ENCODE measurements around the gene PTCSC3.

GRCh38 chr14:36087411-36087810 is 89.1 kb downstream of the PTCSC3 start:
- no peak for TF ChIP-seq POLR2AphosphoS5 (IDR thresholded peaks at IDR 0.05; ENCODE audit: low read depth)
- TF ChIP-seq CTCF (IDR thresholded peaks at IDR 0.05; ENCODE audit: insufficient read depth, low read length), result no peak
- no peak for TF ChIP-seq REST (IDR thresholded peaks at IDR 0.05; ENCODE audit: insufficient replicate concordance, low read depth)

All from HL-60 (cell line).